Muscle layer of duodenum (tissue), 2 donors: Measurements from ENCODE around the gene ALLC.
A peak's percentile ranks its signal among the peaks of the same experiment; 100 is the strongest.

ENCODE experiments used
- H3K27ac ChIP-seq: one replicate; pipeline ENCODE4 v1.7.0; 2013; ENCODE audit warnings: mild to moderate bottlenecking, low read length
- H3K27me3 ChIP-seq: one replicate; pipeline ENCODE4 v1.7.0; 2013; ENCODE audit warnings: low read depth, mild to moderate bottlenecking, control low read depth, low read length
- H3K36me3 ChIP-seq, 2 donors: one replicate each; pipeline ENCODE4 v1.7.0; 2013; ENCODE audit warnings: low read length in 2 of 2, control low read depth in 1 of 2, mild to moderate bottlenecking in 1 of 2; ENCODE audit not compliant: insufficient read depth in 2 of 2, control insufficient read depth in 1 of 2
- H3K4me1 ChIP-seq, 2 donors: one replicate each; pipeline ENCODE4 v1.7.0; 2013; ENCODE audit warnings: low read length in 2 of 2, mild to moderate bottlenecking in 2 of 2, control low read depth in 1 of 2, moderate library complexity in 1 of 2; ENCODE audit not compliant: insufficient read depth in 2 of 2, control insufficient read depth in 1 of 2
- H3K4me3 ChIP-seq, 2 donors: one replicate each; pipeline ENCODE4 v1.7.0; 2013; ENCODE audit warnings: low read length in 2 of 2, low read depth in 1 of 2, mild to moderate bottlenecking in 1 of 2
- H3K9me3 ChIP-seq, 2 donors: one replicate each; pipeline ENCODE4 v1.7.0; 2013; ENCODE audit warnings: low read length in 2 of 2, control low read depth in 1 of 2, mild to moderate bottlenecking in 1 of 2; ENCODE audit not compliant: control insufficient read depth in 1 of 2
- donor health status: healthy.

The ALLC gene

GRCh38 chr2:3661149-3661660, 3.2 kb downstream of the ALLC start:
- Histone ChIP-seq H3K27me3 (no peaks in the 10 kb centered on the region), H3K36me3 (no peaks in the 10 kb centered on the region), H3K4me1 (no peaks in the 10 kb centered on the region), H3K9me3 (no peaks in the 10 kb centered on the region), H3K4me3 (no peak overlapping the region), H3K27ac (no peak overlapping the region)

- Histone ChIP-seq H3K36me3 (no peaks in the 10 kb centered on the region), H3K9me3 (no peaks in the 10 kb centered on the region), H3K4me3 (no peak overlapping the region), H3K4me1 (no peaks in the 10 kb centered on the region), H3K27ac (no peak overlapping the region), H3K27me3 (no peaks in the 10 kb centered on the region)
These were observed 4.2 kb downstream of the ALLC start for GRCh38 chr2:3662239-3662638.

- H3K27ac ChIP-seq, result no peak overlapping the region
- no peaks in the 10 kb centered on the region for H3K4me1 ChIP-seq
- H3K36me3 ChIP-seq, result no peaks in the 10 kb centered on the region
- H3K27me3 ChIP-seq, result no peaks in the 10 kb centered on the region
- no peak overlapping the region for H3K4me3 ChIP-seq
- no peaks in the 10 kb centered on the region for H3K9me3 ChIP-seq
These were observed 6.1 kb downstream of the ALLC start for GRCh38 chr2:3664118-3664517.

- no peaks in the 10 kb centered on the region for H3K4me1 ChIP-seq
- H3K4me3 ChIP-seq, result no peak overlapping the region
- H3K27ac ChIP-seq, result no peak overlapping the region
- no peaks in the 10 kb centered on the region for H3K27me3 ChIP-seq
- H3K9me3 ChIP-seq, result no peaks in the 10 kb centered on the region
- no peaks in the 10 kb centered on the region for H3K36me3 ChIP-seq
These were observed 6.9 kb downstream of the ALLC start for GRCh38 chr2:3664925-3665324.

GRCh38 chr2:3665886-3666612, 8.0 kb downstream of the ALLC start:
- Histone ChIP-seq H3K27me3 (no peaks in the 10 kb centered on the region), H3K27ac (no peak overlapping the region), H3K9me3 (no peaks in the 10 kb centered on the region), H3K4me3 (no peak overlapping the region), H3K4me1 (no peaks in the 10 kb centered on the region), H3K36me3 (no peaks in the 10 kb centered on the region)

- Histone ChIP-seq H3K9me3 (no peaks in the 10 kb centered on the region), H3K4me3 (no peak overlapping the region), H3K27me3 (no peaks in the 10 kb centered on the region), H3K36me3 (no peaks in the 10 kb centered on the region), H3K4me1 (no peaks in the 10 kb centered on the region), H3K27ac (no peak overlapping the region)
These were observed 8.6 kb downstream of the ALLC start for GRCh38 chr2:3666613-3666975.

GRCh38 chr2:3667151-3667631, 9.2 kb downstream of the ALLC start:
- Histone ChIP-seq H3K4me3 (peak overlapping the region in 1 of 2 donors; percentile 21), H3K9me3 (no peaks in the 10 kb centered on the region), H3K27me3 (no peaks in the 10 kb centered on the region), H3K27ac (no peak overlapping the region), H3K36me3 (no peaks in the 10 kb centered on the region), H3K4me1 (no peaks in the 10 kb centered on the region)

GRCh38 chr2:3669656-3670055, 11.7 kb downstream of the ALLC start:
- Histone ChIP-seq H3K4me3 (no peak overlapping the region), H3K36me3 (no peaks in the 10 kb centered on the region), H3K27ac (no peak overlapping the region), H3K27me3 (no peaks in the 10 kb centered on the region), H3K4me1 (no peaks in the 10 kb centered on the region), H3K9me3 (no peaks in the 10 kb centered on the region)

- Histone ChIP-seq H3K4me1 (no peaks in the 10 kb centered on the region), H3K27ac (no peak overlapping the region), H3K36me3 (no peaks in the 10 kb centered on the region), H3K4me3 (no peak overlapping the region), H3K9me3 (no peaks in the 10 kb centered on the region), H3K27me3 (no peaks in the 10 kb centered on the region)
These were observed 12.4 kb downstream of the ALLC start for GRCh38 chr2:3670376-3670775.

- Histone ChIP-seq H3K9me3 (no peaks in the 10 kb centered on the region), H3K27me3 (no peaks in the 10 kb centered on the region), H3K4me1 (no peaks in the 10 kb centered on the region), H3K4me3 (no peak overlapping the region), H3K27ac (no peak overlapping the region), H3K36me3 (no peaks in the 10 kb centered on the region)
These were observed 12.9 kb downstream of the ALLC start for GRCh38 chr2:3670941-3671340.

- Histone ChIP-seq H3K27ac (no peak overlapping the region), H3K4me3 (no peak overlapping the region), H3K36me3 (no peaks in the 10 kb centered on the region), H3K27me3 (no peaks in the 10 kb centered on the region), H3K4me1 (no peaks in the 10 kb centered on the region), H3K9me3 (no peaks in the 10 kb centered on the region)
These were observed 15.1 kb downstream of the ALLC start for GRCh38 chr2:3672861-3673678.
